ENCODE measurements around the gene EOMES. TPM values are rescaled to one million over a fixed set of nuclear protein-coding genes. Genes with fewer than 3 reads are reported as not detected.

Gene EOMES
- total RNA-seq, 1 donor from 2014 or later = 0.98 TPM

DNA sequence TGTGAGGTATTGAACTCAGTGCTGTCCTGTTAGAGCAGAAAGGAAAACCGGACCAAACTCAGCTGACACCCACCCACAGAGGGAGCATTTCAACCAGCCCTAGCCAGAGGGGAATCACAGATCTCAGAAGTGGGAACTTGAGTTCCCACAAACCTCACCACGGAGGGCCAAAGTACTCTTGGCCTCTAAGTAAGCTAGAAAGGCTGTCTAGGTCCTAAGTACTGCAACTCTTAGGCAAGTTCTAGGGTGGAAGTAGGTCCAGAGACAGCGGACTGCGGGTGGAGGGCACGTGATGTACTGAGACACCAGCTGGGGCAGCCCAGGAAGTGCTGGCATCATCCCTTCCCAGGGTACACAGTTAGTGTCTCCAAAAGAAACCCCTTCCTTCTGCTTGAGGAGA is 34.1 kb downstream of the EOMES start:
- no peak for ATAC-seq
- intact Hi-C loops (cut with DNase I) = no loop called here
- no peak for DNase-seq (ENCODE audit: low spot score)

DNA sequence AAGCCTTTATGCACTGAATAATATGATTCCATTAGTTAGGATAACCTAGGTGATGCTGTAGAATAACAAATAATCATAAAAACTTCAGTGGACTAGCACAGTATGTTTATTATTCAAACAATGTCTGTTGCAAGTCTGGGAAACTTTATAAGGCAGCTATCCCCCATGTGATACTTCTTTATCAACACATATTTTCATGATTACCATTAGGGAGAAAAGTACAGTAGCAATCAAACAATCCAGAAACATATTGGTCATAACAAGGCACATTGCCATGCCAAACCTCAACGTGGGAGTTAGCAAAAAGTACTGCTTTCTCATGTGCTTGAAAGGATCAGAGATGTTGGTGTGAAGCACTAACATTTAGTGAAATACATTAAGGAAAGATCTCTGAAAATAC is 35.5 kb downstream of the EOMES start:
- intact Hi-C loops (cut with DNase I) = no loop called here
- DNase-seq (ENCODE audit: low spot score) (no peak), ATAC-seq (no peak)

DNA sequence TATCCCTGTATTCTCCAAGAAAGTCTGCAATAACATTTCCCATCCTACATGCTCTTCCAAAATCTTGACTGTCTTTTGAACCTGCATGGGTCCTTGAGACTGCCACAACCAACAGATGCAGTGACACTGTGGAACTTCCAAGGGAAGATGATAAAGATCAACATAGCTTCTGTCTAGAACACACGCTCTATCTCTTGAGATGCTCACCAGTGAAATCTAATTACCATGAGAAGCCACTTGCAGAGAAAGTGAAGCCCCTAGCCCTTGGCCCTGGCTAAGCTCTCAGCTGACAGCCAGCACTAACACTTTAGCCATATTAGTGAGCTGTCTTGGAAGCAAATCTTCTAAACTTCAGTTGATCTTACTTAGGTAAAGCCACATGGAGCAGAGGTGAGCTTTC is 36.6 kb downstream of the EOMES start:
- ATAC-seq = no peak
- intact Hi-C loops (cut with DNase I) = no loop called here
- no peak for DNase-seq (ENCODE audit: low spot score)

DNA sequence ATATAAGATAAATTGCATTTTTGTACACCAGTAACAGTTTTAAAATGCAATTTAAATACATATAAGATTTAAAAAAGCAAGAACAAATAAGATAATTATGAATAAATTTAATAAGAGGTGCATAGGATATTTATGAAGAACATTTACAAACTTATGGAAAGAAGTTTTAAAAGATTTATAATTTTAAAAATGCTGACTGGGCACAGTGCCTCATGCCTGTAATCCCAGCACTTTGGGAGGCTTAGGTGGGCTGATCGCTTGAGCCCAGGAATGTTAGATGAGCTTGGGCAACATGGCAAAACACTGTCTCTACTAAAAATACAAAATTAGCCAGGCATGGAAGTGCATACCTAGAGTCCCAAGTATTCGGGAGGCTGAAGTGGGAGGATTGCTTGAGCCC is 37.8 kb downstream of the EOMES start:
- ATAC-seq = no peak
- intact Hi-C loops (cut with DNase I) = loop anchor here (5.0 kb wide), 1 partner anchor 572 kb away; no protein-coding TSS in a partner anchor

DNA sequence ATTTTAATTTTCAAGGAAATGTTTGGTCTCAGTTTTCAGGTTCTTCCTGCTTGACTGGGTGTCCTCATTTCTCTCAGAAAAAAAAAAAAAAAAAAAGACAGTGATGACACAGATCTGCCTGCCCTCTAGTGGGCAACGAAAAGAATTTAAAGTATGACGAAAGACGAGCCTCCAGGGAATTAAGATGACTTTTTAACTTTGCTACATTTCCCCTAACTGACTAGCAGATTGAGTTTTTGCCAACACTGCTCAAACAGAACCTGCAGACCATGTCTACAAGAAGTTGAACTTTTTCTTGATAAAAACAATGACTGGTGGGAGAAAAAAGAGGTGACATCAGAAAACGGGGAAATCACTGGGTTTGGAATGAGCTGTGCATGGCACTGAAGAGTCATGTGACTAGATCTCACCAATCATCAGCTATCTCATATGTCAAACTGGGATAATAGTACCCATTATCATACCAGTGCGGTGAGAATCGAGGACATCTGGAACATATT is 40.8 kb downstream of the EOMES start:
- no peak for DNase-seq (ENCODE audit: low spot score)
- ATAC-seq = peak; percentile 38
- intact Hi-C loops (cut with DNase I) = loop anchor here (5.0 kb wide), 1 partner anchor 569 kb away; no protein-coding TSS in a partner anchor

More for the DNA sequence above, 37.8 kb downstream of the EOMES start:
- no peak for DNase-seq (ENCODE audit: low spot score)

DNA sequence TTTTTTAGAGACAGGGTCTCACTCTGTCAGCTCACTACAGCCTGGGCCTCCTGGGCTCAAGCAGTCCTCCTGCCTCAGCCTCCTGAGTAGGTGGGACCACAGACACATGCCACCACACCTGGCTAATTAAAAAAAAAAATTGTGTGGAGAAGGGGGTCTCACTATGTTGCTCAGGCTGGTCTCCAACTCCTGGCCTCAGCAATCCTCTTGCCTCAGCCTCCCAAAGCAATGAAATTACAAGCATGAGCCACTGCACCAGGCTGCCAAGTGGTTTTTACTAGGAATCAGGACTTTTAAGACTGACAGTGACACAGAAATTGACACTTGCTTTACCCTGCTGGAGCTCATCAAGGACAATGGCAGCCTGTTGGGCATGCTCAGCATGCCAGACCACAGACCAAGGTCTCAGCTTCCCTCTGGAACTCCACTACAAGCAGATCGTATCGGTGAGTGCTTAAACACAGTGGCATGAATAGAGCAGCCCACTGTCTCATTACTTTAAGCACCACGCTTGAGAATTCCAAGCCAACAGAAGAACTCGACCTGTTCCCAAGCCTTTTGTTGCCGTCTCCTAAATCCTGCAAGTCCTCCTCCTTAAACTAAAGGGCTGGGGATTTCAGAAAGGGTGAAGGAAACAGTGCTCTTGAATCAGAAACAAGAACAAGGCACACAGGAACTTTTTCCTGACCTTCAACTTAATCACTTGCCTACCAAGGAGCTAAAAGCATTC is 41.4 kb downstream of the EOMES start:
- peak; percentile 2 for ATAC-seq
- intact Hi-C loops (cut with DNase I) = loop anchor here (5.0 kb wide), 1 partner anchor 568 kb away; no protein-coding TSS in a partner anchor

DNA sequence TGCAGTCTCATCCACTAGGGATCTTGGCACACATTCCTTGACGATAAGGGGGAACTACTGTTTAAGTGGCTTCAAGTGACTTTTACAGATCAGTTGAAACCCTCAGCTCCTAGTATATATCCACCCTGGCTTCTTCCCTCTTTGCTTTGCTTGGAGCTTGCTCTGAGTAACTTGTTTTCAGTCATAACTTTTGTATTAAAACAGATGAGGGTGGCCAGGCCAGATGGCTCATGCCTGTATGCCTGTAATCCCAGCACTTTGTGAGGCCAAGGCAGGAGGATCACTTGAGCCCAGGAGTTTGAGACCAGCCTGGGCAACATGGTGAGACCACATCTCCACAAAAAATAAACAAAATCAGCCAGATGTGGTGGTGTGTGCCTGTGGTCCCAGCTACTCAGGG is 42.4 kb downstream of the EOMES start:
- ATAC-seq = no peak
- intact Hi-C loops (cut with DNase I) = loop anchor here (5.0 kb wide), 1 partner anchor 567 kb away; no protein-coding TSS in a partner anchor
- DNase-seq (ENCODE audit: low spot score) = no peak

More for the DNA sequence above, 41.4 kb downstream of the EOMES start:
- no peak for DNase-seq (ENCODE audit: low spot score)

DNA sequence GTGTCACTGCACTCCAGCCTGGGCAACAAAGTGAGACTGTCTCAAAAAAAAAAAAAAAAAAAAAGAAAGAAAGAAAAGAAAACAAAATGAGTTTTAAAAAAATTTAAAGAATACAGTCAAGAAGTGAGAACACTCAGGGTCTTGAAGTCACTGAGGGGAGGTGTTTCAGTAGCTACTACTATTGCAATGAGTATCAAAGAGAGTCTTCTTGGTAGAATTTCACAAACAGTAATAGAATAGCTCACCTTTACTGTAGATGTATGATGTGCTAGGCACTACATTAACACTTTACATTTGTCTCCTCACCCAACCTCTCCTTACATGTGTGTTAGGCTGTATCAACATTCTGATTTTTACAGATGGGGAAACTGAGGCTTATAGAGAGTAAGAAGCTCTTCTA is 43.9 kb downstream of the EOMES start:
- intact Hi-C loops (cut with DNase I) = no loop called here
- ATAC-seq (no peak), DNase-seq (ENCODE audit: low spot score) (no peak)

DNA sequence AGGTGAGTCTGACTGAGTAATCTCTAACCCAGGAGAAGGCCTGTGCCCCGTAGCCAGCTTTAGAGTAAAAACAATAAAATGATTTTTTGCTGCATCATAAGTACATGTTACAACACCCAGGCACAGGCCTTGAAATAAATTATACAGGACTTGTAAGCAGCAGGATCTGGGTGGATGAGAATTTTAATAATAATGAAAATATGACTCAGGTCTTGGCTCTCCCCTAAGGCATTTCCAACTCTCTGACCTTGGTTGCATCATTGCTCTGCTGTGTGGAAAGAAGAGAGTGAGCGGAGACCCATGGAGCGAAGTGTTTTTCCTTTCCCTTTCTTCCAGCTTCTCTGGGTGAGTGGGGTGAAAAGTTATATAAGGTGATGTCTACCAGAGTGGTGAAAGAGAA is 44.6 kb downstream of the EOMES start:
- no peak for DNase-seq (ENCODE audit: low spot score)
- ATAC-seq = peak; percentile 96
- intact Hi-C loops (cut with DNase I) = no loop called here

DNA sequence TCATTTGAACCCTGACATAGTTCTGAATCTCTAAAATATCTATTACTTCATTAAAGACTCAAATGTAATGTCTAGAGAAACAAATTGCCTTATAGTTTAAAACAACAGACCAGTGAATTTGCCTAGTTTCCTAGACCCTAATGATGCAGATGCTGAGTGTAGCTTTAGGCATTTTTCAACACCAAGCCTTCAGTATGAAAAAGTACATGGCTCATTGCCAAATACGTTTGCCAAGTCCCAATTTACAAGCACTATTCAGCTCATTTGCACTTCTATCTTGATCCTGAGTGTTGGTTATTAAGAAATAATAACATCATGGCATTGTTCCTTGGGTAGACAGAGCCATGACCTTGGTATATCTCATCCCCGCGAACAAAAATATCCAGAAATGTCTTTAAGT is 46.8 kb downstream of the EOMES start:
- intact Hi-C loops (cut with DNase I) = no loop called here
- ATAC-seq = peak; percentile 19

DNA sequence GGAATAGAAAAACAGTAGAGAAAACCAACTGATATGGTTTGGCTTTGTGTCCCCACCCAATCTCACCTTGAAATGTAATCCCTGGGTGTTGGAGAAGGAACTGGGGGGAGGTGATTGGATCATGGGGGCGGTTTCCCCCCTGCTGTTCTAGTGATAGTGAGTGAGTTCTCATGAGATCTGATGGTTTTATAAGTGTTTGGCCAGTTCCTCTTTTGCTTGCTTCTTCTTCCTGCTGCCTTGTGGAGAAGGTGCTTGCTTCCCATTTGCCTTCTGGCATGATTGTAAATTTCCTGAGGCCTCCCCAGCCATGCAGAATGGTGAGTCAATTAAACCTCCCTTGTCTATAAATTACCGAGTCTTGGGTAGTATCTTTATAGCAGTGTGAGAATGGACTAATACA is 48.4 kb downstream of the EOMES start:
- intact Hi-C loops (cut with DNase I) = no loop called here
- no peak for ATAC-seq
- no peak for DNase-seq (ENCODE audit: low spot score)

More for the DNA sequence above, 46.8 kb downstream of the EOMES start:
- no peak for DNase-seq (ENCODE audit: low spot score)

DNA sequence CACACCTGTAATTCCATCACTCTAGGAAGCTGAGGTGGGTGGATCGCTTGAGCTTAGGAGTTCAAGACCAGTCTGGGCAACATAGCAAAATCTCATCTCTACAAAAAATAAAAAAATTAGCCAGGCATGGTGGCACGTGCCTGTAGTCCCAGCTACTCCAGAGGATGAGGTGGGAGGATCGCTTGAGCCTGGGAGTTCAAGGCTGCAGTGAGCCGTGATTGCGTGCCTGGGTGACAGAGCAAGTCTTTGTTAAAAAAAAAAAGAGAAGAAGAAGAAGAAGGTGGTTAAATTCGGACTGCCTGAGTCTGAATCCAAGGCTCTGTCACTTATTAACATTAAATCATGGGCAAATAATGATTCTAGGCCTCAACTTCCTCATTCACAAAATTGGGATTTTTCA is 51.0 kb downstream of the EOMES start:
- ATAC-seq (no peak), DNase-seq (ENCODE audit: low spot score) (no peak)
- intact Hi-C loops (cut with DNase I) = no loop called here

DNA sequence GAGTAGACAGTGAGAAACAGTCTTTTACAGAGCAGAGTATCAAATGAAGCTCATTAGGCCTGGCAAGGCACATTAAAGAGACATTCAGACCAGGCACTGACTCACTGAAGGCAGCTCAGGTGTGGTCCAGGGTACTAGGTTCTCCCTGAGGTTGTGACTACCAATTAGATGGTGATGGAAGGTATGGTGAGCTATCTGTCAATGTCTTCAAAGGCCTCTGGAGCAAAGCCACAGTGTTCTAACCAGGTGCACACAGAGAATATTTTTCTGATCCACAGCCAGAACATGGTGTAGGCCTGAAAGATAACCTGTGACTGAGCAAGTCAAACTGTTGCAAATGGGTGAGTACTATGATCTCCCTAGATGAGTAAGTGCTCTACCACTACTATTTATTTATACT is 51.5 kb downstream of the EOMES start:
- intact Hi-C loops (cut with DNase I) = no loop called here
- ATAC-seq (no peak), DNase-seq (ENCODE audit: low spot score) (no peak)

DNA sequence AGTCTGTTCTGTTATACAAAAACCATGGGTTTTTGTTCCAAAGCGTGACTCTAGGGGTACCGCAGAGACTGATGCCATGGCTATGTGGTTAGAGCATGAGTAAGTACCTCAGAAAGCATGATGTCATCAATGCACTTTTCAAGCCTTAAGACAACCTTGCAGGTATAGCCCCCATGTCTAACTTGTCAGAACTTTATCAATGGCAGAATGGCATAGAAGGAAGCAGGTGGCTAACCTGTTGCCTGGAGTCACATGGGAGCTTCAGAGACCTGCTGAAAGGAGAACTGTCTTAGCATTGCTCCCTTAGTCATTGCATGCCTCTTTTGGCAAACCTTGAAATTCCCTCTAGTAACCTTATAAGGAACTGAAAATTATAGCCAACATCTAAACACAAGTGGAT is 52.5 kb downstream of the EOMES start:
- intact Hi-C loops (cut with DNase I) = no loop called here
- ATAC-seq = no peak

DNA sequence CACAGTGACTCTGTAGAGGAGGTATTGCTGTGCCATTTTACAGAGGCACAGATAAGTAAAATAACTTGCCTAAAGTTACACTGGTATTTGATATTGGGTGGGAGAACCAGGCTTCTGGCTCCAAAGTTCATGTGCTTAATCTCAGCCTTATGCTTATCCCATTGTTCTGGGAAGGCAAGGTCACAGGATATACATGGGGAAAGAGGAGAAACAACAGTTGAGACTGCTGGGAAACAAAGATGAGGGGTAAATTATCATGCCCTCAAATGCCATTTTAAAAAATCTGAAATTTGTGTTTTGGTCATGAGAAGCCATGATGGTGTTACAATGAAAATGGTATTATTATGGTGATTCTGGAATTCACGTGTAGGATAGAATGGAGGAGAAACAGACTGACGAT is 54.4 kb downstream of the EOMES start:
- DNase-seq (ENCODE audit: low spot score) (no peak), ATAC-seq (no peak)
- intact Hi-C loops (cut with DNase I) = no loop called here

More for the DNA sequence above, 52.5 kb downstream of the EOMES start:
- no peak for DNase-seq (ENCODE audit: low spot score)

DNA sequence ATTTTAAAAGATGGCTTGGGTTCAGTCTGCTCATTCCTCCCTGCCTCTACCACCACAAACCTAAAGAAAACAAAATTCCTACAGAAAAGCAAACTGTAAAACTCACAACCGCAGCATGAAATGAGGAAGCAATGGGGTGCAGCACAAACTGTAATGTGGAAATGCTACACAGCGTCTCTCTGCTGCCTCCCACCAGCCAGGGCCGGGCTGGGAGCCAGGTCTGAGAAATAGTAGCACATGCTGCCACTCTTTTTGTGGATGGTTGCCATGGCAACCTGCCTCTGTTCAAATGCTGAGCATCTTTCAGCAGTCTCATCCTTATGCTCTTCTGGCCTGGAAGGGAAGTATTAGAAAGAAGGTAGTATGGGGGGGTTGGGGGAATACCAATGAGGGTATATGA is 55.4 kb downstream of the EOMES start:
- peak; percentile 76 for DNase-seq (ENCODE audit: low spot score)
- intact Hi-C loops (cut with DNase I) = no loop called here
- peak; percentile 87 for ATAC-seq

DNA sequence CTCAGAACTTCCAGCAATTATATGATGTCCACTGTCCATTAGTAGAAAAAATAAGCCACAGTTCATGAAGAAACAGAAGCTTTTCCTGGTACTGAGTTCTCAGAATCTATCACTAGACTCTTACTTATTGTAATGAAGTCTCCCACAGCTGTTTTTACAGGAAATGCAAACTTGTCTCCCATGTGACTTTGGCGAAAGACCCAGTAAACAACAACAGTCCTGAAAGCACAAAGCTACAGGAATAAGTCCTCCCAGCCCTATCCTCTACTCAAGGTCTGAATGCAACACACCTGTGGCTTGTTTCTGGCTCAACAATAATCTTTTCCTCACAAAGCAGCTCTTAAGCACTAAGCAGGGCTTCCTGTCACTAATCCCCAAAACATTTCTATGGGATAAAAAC is 55.9 kb downstream of the EOMES start:
- ATAC-seq (peak; percentile 23), DNase-seq (ENCODE audit: low spot score) (no peak)
- intact Hi-C loops (cut with DNase I) = no loop called here

Data from sciatic nerve (tissue), 2 donors.